ENCODE measurements around the gene SIRPD.
"Not testable (repeated sequence)": the region's sequence is repeated elsewhere in the genome, so short reads cannot be mapped to it uniquely, and the experiment has no call there.

Gene SIRPD

GRCh38 chr20:1537731-1538058 lies 19.8 kb downstream of the SIRPD start:
- no peak for DNase-seq (ENCODE audit: low read depth)

DNA sequence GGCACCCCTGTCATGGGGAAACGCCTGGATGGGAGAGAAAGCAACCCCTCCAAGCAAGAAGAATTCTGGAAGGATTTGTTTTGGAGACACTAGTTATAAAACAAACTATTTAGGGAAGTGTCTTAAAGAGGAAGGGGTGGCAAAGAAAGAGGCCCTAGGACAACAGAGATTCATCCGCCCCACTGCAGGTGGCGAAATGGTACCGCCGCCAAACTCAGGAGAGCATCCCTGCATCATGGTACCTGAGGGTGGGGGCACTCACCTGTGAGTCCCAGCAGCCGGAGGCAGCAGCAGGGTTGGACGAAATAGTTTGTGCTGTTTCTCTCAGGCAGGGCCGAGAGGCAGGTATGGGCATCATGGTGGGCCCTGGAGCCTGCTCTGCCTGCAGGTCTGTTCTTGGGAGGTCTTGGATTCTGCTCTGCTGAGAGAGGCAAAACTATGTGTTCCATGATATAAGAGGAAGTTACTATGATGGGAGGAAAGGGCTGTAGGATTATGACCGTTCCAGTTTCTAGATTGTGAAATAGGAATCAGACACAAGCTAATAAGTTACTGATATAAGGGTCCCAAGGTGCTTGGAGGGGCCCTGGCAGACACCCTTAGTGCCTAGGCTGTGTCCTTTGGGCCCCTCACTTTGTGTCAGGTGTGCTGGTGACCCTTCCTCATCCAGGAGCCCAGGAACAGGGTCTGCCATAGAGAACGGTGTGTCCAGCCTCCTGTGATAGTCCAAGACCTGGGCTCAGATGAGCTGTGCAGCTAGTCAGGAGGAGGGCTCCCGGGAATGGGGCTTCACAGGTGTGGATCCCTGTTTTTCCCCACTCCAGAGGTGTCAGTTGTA lies 20.4 kb downstream of the SIRPD start:
- no peak for DNase-seq (ENCODE audit: low read depth)

DNA sequence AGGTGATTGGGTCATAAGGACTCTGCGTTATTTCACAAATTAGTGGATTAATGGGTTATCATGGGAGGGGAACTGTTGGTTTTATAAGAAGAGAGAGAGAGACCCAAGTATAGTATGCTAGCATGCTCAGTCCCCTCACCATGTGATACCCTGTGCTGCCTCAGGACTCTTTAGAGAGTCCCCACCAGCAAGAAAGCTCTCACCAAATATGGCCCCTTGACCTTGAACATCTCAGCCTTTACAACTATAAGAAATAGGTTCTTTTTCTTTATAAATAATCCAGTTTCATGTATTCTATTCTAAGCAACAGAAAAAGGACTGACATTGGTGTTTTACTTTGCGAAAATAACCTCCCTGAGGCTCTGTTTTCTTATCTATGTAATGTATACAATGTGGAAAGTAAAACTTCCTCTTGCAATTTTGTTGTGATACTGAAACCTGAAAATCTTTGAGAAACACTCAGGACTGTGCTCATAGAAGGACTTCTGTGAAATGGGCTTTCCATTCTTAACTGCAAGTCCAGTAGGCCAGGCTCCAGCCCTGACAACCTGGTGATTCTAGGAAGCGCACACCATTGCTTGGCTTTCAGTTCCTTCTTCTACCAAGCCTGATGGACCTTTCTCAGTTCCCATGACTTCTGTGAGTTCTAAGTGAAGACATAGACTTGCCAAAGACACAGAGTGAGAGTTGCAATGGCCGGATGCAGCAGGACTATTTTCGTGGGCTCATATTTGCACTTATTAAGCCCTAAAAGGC lies 21.9 kb downstream of the SIRPD start:
- DNase-seq (ENCODE audit: low read depth), result no peak

- no peak for DNase-seq (ENCODE audit: low read depth)
Observed at GRCh38 chr20:1534526-1534925, 23.0 kb downstream of the SIRPD start.

DNA sequence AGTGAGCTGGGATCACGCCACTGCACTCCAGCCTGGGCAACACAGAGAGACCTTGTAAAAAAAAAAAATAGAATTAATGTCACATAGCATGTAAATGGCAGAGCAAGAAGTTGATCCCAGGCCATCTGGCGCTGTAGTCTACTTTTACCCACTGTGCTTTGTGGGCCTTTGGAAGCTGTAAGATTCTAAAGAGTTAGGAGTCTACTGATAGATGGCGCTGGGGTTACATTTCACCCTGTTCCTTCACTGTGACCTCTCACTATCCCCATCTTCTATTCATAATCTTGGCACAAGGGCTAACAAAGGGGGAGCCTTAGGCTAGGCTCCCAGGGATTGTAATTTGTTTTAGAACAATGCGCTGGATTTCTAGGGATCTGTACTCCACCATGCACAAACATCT lies 24.4 kb downstream of the SIRPD start:
- DNase-seq (ENCODE audit: low read depth), result no peak

DNA sequence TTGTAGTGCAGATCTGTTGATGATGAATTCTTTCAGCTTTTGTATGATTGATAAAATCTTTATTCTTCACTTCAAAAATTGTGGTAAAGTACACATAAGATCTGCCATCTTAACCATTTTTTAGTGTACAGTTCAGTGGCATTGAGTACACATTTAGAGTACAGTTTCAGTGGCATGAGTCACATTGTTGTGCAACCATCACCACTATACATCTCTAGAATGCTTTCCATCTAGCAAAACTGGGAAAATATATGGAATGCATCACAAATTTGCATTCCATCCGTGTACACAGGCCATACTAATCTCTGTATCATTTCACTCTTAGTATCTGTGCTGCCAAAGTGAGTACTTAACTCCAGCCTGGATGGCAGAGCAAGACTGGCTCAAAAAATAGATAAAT lies 28.7 kb downstream of the SIRPD start:
- DNase-seq (ENCODE audit: low read depth), result no peak

DNA sequence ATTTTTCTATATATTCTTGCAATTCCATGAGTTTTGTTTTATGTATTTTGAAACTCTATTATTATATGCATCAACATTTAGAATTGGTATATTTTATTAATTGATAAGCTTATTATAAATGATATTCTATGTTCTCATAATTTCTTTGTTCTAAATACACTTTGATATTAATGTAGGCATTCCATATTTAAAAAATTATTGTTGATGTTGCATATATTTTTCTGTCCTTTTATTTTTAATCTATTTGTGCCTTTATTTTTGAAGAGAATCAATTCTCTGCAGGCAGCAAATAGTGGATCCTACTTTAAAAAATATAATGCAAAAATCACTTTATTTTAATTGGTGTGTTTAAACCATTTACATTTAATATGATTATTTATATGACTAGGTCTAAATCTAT lies 29.6 kb downstream of the SIRPD start:
- no peak for DNase-seq (ENCODE audit: low read depth)

DNA sequence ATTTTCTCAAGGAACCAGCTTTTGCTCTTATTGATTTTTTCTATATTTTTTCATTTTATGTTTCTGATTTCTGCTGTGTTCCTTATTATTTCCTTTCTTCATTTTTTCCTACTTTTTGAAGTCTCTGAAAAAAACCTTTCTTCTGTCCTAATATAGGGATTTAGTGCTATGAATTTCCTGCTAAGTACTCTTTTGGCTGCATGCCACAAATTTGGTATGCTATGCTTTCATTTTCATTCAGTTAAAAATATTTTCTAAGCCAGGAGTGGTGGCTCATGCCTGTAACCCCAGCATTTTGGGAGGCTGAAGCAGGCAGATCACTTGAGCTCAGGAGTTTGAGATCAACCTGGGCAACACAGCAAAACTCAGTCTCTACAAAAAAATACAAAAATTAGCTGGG lies 30.6 kb downstream of the SIRPD start:
- DNase-seq (ENCODE audit: low read depth), result no peak

GRCh38 chr20:1526310-1526709 lies 31.2 kb downstream of the SIRPD start:
- DNase-seq (ENCODE audit: low read depth), result no peak

DNA sequence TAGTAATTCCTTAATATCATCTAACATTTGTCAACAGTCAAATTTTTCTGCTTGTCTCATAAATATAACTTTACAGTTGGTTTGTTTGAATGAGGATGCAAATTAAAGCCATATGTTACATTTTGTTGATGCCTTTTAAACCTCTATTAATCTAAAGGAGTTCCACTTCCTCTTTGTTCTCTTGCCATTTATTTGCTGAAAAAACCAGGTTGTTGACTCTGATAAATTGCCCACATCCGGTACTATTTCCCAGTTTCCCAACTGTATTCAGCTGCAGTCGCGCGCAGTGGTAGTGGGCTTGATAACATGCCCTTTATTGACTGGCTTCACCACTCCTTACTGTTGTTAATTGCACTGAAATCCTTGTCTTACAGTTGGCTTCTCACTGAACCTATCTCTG lies 33.5 kb downstream of the SIRPD start:
- no peak for DNase-seq (ENCODE audit: low read depth)

GRCh38 chr20:1517010-1517409 lies 40.5 kb downstream of the SIRPD start:
- no peak for DNase-seq (ENCODE audit: low read depth)

DNA sequence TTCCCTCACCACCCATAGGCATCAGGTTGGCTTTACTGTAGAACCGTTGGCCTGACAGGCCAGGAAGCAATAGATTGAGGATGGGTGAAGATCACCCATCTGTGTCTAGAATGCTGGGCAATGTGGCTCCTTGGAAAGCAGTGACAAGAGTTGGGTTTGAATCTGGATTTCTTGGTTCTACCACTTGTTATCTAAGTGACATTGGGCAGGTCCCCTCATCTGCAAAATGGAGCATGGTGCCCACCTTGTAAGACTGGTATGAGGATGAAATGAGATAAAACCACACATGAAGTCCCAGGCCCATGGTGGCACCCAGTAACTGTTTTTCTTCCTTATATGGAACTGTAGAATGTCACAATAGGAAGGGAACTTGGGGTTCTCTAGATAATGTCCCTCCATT lies 43.7 kb downstream of the SIRPD start:
- no peak for DNase-seq (ENCODE audit: low read depth)

DNA sequence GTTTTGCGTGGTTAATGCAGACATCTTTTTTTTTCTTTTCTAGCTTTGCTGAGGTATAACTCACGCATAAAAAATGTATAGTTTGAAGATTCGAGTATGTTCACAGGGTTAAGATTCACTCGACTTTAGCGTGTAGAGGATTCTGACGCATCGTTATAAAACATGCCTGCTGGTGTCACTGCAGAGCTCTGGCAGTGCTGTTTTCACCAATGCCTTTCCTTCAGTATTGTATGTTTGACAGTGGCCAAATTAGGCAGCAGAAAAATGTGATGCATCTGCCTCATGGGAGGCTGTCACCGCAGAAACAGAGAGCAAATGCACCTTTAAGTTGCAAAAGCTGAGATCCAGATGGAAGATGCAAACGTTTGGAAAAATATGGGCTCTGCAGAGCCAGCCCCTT lies 48.3 kb downstream of the SIRPD start:
- no peak for DNase-seq (ENCODE audit: low read depth)

DNA sequence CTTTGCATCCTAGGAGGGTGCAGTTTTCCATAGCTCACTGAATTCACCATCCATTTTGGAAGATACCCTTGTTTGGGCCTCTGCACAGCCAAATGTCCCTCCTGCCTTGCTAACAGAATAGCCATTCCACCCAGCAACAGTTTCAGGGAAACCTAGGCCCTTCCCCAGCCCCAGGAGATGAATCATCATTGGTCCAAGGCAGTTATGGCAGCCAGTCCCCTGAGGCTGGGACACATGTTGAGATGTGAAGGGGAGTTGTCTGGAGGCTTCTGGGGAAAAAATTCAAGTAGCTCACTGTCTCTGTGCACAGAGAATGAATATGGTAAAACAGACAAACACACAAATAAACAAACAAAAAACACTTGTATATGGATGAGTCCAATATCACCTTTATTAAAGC lies 48.9 kb downstream of the SIRPD start:
- no peak for DNase-seq (ENCODE audit: low read depth)

DNA sequence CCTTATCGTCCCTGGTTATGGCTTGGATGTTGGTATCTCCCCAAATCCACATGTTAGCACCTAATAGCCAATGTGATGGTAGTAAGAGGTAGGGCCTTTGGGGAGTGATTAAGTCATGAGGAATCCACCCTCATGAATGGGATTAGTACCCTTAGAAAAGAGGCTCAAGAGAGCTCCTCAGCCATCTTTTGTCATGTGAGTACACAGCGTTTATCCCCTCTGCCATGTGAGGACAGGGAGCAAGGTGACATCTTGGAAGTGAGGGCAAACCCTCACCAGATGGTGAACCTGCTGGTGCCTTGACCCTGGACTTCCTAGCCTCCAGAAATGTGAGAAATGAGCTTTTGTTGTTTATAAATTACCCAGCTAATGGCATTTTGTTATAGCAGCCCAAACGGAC lies 50.2 kb downstream of the SIRPD start:
- DNase-seq (ENCODE audit: low read depth), result no peak

DNA sequence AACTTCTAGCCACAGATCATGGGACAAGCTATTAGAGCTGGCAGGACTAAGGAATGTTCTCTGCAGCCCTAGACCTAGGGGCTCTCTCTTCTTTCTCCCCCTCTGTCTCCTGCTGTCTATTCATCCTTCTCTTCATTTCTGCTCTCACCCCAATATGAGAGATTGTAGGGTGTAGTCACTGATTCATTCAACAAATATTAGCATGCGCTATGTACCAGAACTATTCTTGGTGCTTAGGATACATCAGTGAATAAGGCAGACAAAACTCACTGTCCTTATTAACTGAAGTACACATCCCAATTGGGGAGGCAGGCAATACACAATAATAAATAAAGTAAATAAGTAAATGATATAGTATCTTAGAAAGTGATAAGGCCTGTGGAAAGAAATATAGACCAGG lies 51.6 kb downstream of the SIRPD start:
- DNase-seq (ENCODE audit: low read depth), result no peak

- no peak for DNase-seq (ENCODE audit: low read depth)
Observed at GRCh38 chr20:1505361-1505760, 52.1 kb downstream of the SIRPD start.

DNA sequence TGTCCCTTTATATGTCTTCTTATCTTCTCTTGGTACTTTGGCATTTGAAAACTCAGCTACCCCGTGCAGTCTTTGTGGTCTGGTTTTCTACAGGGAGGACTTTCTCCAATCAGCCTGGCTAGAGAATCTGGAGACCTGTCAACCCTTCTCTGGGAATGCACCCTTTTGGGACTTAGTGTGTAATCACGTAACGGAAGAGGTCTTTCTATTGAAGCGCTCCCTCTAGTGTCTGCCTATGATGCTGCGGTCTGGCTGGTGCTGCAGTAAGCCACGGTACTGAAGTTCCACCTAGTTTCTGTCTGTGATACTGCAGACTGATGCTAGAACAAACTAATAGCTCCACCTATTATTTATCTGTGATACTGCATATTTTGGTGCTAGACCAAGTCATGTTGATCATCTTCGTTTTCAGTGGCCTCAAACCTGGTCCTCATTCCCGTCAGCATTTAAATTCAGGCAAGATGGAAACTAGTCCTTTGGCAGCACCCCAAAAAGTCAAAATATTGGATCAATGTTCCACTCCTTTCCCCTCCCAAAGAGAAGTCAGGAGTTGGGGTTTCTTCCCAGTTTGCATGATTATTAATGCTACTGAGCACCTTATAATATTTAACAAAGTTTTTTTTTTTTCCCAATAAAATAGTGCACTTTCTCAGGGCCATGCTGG lies 53.8 kb downstream of the SIRPD start:
- DNase-seq (ENCODE audit: low read depth), result peak; percentile 68

DNA sequence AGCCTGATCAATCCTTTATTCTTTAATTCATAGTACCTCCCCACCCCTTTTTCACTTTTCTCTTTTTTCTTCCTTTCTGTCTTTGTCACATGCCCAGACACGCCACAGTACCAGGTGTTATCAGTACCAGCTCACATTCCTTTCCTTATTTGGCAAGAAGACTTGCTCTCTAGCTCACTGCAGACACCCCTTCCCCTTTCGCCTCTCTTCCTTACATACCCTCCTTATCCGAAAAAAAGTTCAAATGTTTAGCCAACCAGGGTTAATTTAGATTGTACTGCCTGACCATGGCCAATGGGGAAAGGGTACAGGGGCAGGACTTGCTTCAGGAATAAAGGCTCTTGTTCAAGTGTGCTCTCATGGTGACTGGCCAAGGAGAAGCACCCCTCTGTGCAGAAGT lies 57.0 kb downstream of the SIRPD start:
- no peak for DNase-seq (ENCODE audit: low read depth)

DNA sequence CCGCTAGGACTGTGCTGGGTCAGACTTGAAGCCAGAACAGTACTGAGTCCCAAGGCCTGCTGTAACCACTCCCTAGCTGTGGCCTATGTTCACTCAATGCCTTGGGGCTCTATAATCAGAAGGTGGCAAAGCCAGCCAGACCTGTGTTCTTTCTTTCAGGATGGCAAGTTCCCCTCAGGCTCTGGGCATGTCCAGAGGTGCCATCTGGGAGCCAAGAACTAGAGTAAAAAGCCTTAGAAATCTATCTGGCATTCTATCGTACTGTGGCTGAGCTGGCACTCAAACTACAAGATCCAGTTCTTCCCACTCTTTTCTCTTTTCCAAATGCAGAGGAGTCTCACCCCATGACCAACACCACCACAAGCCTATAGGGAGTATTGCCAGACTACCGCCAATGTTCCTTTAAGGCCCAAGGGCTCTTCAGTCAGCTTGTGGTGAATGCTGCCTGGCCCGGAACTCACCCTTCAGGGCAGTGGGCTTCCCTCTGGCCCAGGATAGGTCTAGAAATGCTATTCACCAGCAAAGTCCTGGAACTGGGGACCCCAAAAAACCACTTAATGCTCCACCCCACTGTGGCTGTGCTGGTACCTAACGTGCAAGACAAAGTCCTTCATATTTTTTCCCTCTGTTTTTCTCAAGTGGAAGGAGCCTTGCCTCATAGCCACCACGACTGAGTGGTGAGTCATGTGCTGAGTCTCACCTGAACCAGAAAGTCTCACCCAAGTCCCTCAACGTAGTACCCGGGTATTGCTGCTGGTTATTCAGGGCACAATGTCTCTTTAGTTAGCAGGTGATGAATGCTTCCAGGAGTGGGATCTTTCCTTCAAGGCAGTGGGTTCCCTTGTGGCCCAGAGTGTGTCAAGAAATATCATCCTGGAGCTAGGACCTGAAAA lies 57.7 kb downstream of the SIRPD start:
- DNase-seq (ENCODE audit: low read depth), result no peak

- not testable (repeated sequence) for DNase-seq (ENCODE audit: low read depth)
Observed at GRCh38 chr20:1497371-1497770, 60.1 kb downstream of the SIRPD start.

GRCh38 chr20:1496930-1497329 lies 60.6 kb downstream of the SIRPD start:
- DNase-seq (ENCODE audit: low read depth), result no peak
